Measurements from ENCODE around the gene MAPK4.

MAPK4 gene

GRCh38 chr18:50654658-50655550, 95.0 kb downstream of the MAPK4 start:
- no peak overlapping the region for H3K27ac ChIP-seq
- TF ChIP-seq ZFX (IDR thresholded peaks at IDR 0.05; ENCODE audit: borderline replicate concordance) = no peak

DNA sequence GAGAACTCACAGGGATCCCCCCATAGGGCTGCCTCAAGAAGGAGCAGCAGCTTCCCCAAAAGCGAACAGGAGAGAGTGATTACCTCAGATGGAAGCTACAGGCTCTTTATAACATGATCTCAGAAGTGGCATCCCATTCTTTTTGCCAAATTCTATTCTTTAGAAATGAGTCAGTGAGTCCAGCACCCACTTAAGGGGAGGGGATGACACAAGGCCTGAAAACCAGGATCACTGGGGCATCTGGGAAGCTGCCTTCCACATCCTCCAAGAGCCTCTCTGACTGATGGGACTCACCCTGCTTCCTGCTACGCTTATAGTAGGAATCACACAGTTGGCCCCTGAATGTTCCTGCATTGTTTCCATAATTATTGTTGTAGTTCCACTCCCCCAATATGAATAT, 96.5 kb downstream of the MAPK4 start:
- H3K27ac ChIP-seq = no peak overlapping the region
- TF ChIP-seq CTCF (IDR thresholded peaks at IDR 0.05) (no peak), ZFX (IDR thresholded peaks at IDR 0.05; ENCODE audit: borderline replicate concordance) (no peak)

- no peak for TF ChIP-seq CTCF (IDR thresholded peaks at IDR 0.05)
- TF ChIP-seq ZFX (IDR thresholded peaks at IDR 0.05; ENCODE audit: borderline replicate concordance) = no peak
- no peak overlapping the region for H3K27ac ChIP-seq
Measured at GRCh38 chr18:50656841-50657470, 97.1 kb downstream of the MAPK4 start.

DNA sequence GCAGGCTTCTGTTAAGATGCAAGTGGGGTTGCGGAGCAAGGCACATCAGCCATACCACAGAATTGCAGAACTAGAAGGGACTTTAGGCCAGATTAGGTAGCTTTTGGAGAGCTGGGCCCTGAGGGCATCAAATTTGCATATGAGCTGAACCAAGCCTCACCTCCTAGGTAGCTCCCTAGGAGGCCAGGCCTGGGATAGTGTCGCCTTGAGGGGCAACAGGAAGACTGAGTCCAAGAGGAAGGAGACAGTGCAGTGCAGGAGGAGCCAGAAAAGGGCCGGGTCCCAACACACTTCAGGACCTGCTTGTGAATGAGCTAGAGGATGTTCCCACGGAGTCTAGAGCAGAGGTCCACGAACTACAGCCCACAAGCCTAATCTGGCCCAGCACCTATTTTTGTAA, 98.7 kb downstream of the MAPK4 start:
- TF ChIP-seq CTCF (IDR thresholded peaks at IDR 0.05) (no peak), ZFX (IDR thresholded peaks at IDR 0.05; ENCODE audit: borderline replicate concordance) (no peak)
- H3K27ac ChIP-seq = no peak overlapping the region

DNA sequence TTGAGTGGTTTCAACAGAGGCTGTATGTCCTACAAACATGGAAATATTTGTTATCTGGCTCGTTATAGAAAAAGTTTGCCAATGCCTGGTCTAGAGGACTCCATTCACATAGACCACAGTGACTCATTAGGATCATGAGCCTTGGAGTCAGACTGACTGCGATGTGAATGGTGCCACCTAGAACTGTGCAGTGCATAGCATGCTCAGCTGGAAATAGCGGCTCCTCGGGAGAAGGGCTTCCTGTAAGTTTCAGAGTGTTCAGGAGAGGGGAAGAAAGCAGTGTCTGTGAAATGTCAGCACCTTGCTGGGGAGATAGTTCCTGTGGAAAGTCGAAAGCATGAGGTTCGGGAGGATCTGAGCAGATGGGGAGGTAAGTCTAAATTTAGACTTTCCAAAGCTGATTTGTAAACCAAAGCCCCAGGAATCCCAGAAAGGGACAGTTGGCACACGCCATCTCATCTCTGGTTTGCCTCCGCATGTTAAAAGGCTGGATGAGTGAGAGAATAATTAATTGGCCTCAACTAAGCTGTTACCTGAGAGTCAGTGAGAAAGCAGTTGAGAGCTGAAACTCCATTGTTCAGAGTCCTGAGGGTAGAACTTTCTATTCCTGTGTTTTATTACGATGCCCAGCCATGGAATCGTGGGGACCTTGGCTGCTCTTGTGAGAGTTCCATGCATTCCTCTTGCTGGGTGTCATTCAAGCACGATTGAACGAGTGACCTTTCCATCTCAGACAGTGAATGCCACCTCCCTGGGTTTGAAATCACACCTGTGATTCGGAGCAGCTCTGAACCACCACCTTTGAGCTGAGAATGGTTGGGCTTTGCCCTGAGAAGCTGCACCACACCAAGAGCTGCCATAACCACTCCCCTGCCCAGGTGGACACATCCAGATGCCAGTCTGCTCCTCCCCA, 99.5 kb downstream of the MAPK4 start:
- TF ChIP-seq ZFX (IDR thresholded peaks at IDR 0.05; ENCODE audit: borderline replicate concordance) (no peak), CTCF (IDR thresholded peaks at IDR 0.05) (0 out of 2 replicates have a peak, but pooled peaks have one; percentile 7)
- no peak overlapping the region for H3K27ac ChIP-seq

- no peak overlapping the region for H3K27ac ChIP-seq
- TF ChIP-seq CTCF (IDR thresholded peaks at IDR 0.05) (no peak), ZFX (IDR thresholded peaks at IDR 0.05; ENCODE audit: borderline replicate concordance) (no peak)
Measured at GRCh38 chr18:50661013-50661412, 101.1 kb downstream of the MAPK4 start.

- no peak overlapping the region for H3K27ac ChIP-seq
- TF ChIP-seq CTCF (IDR thresholded peaks at IDR 0.05) = peak; percentile 61
- TF ChIP-seq ZFX (IDR thresholded peaks at IDR 0.05; ENCODE audit: borderline replicate concordance) = no peak
Measured at GRCh38 chr18:50662177-50662576, 102.3 kb downstream of the MAPK4 start.

Data from 22Rv1 (cell line).